PFSK-1 (cell line): Measurements from ENCODE around the gene ESYT3.

Experiments used
- FOXP2 ChIP-seq: optimal IDR thresholded peaks from 2 replicates; pipeline ENCODE3; 2011; ENCODE audit warnings: borderline replicate concordance, control low read depth, inconsistent platforms; ENCODE audit not compliant: insufficient read depth; ENCODE audit errors: extremely low read length, extremely low read depth
- POLR2AphosphoS5 ChIP-seq: IDR thresholded peaks from 2 replicates; pipeline ENCODE4 v1.6.1; 2012; ENCODE audit warnings: low read depth, mild to moderate bottlenecking, control low read depth, low read length, moderate library complexity
- REST ChIP-seq, 2 experiments: IDR thresholded peaks; 2 replicates each; pipeline versions ENCODE4 v1.6.1 to v1.8.0; 2011 to 2012; ENCODE audit warnings: low read depth in 2 of 2, low read length in 2 of 2, control low read depth in 1 of 2, inconsistent platforms in 1 of 2, mild to moderate bottlenecking in 1 of 2, moderate library complexity in 1 of 2; ENCODE audit not compliant: insufficient read depth in 1 of 2
- SIN3A ChIP-seq: IDR thresholded peaks from 2 replicates; pipeline ENCODE4 v1.6.1; 2012; ENCODE audit warnings: mild to moderate bottlenecking, low read length, moderate library complexity, borderline replicate concordance; ENCODE audit not compliant: insufficient read depth
- TAF1 ChIP-seq: IDR thresholded peaks from 2 replicates; pipeline ENCODE4 v1.6.1; 2012; ENCODE audit warnings: low read length, control low read depth, borderline replicate concordance; ENCODE audit not compliant: insufficient read depth

ESYT3 gene

GRCh38 chr3:138450704-138451424, 16.4 kb downstream of the ESYT3 start:
- TF ChIP-seq POLR2AphosphoS5 (no peak), SIN3A (no peak), REST (IDR thresholded peaks at IDR 0.05; ENCODE audit: insufficient read depth in 1 of 2, low read depth in 2 of 2, low read length in 2 of 2) (no peak), FOXP2 (no peak), TAF1 (no peak)

GRCh38 chr3:138451595-138452162, 17.3 kb downstream of the ESYT3 start:
- TF ChIP-seq POLR2AphosphoS5 (no peak), TAF1 (no peak), FOXP2 (no peak), SIN3A (no peak), REST (IDR thresholded peaks at IDR 0.05; ENCODE audit: insufficient read depth in 1 of 2, low read depth in 2 of 2, low read length in 2 of 2) (no peak)

- TF ChIP-seq POLR2AphosphoS5, result no peak
- no peak for TF ChIP-seq SIN3A
- TF ChIP-seq FOXP2, result no peak
- TF ChIP-seq TAF1, result no peak
- no peak for TF ChIP-seq REST (IDR thresholded peaks at IDR 0.05; ENCODE audit: insufficient read depth in 1 of 2, low read depth in 2 of 2, low read length in 2 of 2)
These were observed 18.0 kb downstream of the ESYT3 start for GRCh38 chr3:138452436-138452835.

GRCh38 chr3:138455801-138456716, 21.6 kb downstream of the ESYT3 start:
- no peak for TF ChIP-seq REST (IDR thresholded peaks at IDR 0.05; ENCODE audit: insufficient read depth in 1 of 2, low read depth in 2 of 2, low read length in 2 of 2)
- TF ChIP-seq TAF1, result no peak
- no peak for TF ChIP-seq SIN3A
- no peak for TF ChIP-seq FOXP2
- TF ChIP-seq POLR2AphosphoS5, result no peak
